GM19467 (cell line): Measurements from ENCODE around the gene ZNF804B.

ENCODE experiments used
- ATAC-seq: cut with Tn5 transposase; IDR thresholded peaks from one replicate; pipeline ENCODE4 v1.9.1; 2021; ENCODE audit warnings: mild to moderate bottlenecking, moderate library complexity; ENCODE audit not compliant: unreplicated experiment

ZNF804B gene

DNA sequence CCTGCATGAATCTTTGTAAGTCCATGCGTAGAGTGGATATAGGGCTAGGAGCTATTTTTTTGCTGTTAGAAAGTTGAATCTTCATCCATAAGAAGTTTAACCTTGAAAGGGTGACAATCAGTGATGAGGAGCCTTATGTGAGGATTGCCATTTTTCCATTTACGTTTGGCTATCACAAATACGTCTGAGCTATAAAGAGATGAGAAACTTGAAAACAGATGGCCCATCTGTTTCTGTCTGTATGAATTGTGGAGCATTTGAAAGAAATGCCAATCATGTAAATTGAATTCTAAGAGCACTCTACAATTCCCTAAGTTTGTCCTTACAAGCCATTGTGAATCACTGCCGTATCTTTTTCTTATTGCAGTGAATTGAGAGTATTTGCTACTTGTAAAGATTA is 205.9 kb downstream of the ZNF804B start:
- no peak for ATAC-seq

DNA sequence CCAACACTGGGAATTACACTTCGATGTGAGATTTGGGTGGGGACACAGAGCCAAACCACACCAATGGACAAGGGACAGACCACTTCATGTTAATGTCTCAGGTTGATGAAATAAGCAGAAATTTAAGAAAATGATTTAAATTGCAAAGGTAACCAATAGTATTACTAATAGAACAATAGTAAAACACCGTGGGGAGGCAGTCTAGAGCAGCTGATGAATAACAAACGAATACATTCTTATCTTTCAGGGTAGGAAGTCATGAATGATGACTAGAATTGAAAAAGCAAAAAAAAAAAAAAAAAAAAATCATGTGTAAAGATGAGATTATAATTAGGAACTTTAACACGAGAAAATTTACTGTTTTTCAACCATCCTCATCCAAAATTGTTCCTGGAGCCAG is 207.9 kb downstream of the ZNF804B start:
- ATAC-seq, result no peak

DNA sequence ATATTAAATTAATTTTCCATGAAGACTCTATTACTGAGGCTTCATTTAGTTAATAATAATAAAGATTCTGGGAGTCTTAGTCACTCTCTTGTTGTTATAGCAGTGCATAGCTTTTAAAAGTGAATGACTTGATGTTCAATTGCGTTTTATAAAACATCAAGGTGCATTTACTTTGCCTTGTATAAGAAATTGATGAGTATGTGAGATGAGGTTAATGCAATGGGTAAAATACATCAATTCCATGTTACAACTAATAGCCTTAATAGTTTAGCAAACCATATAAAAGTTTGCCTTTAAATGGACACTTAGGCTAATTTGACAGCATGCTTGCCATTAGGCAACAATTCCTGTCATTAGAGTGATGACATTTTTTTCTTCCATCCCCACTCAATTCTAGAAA is 209.7 kb downstream of the ZNF804B start:
- no peak for ATAC-seq

DNA sequence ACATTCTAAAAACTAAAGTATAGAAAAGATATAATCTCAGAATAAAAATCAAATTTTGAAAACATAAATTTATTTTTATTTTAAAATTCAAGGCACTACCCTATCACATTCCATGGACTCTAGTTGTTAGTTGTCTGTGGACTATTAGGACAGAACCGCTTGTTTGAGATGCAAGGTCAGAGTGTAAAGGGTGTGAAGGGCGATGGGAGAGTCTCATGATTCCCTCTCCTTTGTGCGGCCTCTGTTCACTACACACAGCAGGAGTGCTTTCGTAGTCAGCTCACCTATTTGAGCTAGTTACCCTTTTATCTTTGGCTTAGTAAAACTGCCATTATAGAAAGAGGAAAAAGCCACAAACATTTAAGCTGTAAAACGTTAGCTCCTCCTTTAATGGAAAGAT is 225.8 kb downstream of the ZNF804B start:
- ATAC-seq, result no peak

DNA sequence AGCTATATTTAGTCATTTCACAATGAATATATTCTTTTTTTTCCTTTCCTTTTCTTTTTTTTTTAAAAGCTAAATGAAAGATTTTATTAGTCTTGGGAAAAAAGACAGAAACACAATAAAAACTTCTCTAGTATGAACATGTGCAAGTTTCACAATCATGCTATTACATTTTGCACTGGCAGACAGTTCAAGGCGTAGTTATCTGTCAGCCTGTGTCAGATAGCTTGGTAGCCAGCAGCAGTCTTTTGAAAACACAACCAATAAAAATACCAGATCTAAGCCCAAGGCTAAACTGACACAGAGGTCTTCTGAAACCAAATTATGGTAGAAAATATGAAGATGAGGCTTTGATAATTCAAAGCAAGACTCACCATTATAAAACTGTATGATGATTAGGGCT is 241.8 kb downstream of the ZNF804B start:
- ATAC-seq, result no peak

DNA sequence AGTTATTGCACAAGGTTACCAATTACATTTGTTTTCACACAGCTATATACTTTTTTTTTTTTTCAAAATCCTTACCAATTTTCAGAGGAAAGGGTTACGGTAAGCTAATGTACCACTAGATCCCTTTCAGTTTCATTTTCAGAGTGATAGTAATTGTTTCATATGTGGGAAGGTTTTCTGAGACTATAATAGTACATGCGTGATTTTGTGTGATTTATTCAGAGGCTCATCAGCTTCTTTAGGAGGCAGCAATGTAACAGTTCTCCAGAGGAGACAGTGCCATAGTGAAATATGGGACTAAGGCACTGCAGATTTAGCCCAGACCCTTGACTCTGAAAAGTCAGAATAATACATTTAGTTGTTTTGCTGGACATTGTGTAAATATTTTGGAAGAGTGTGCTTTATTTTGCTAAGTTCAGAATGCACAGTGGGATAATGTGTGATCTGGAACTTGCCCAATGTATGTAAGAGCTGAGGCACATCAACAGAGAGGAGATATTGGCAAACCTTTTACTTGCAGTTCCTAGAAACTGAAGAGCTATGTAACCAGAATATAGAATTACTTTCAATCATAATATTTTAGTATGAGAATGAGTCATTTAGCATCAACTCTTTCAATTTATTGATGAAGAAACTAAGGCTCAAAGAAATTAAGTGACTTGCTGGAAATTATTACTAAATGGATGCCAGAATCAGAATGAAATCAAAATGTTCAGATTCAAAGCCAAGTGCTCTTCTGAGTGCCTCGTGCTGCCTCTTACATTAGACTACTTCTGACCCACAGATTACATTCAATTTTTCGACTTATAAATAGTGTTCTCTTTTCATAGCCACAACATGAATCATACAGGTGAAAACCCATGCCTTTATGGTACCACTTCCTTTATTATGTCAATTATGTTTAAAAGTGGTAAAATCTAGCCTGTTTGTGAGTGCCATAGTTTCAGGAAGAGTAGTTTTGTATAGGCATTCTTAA is 243.8 kb downstream of the ZNF804B start:
- peak; percentile 82 for ATAC-seq

DNA sequence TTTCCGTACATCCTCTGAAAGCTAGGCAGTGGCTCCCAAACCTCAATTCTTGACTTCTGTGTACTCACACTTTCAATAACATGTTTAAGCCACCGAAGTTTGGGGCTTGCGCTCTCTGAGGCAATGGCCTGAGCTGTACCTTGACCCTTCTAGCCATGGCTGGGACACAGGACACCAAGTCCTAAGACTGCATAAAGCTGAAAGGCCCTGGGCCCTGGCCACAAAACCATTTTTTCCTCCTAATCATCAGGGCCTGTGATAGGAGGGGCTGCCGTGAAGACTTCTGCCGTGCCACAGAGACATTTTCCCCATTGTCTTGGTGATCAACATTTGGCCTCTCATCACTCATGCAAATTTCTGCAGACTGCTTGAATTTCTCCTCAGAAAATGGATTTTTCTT is 252.5 kb downstream of the ZNF804B start:
- no peak for ATAC-seq

DNA sequence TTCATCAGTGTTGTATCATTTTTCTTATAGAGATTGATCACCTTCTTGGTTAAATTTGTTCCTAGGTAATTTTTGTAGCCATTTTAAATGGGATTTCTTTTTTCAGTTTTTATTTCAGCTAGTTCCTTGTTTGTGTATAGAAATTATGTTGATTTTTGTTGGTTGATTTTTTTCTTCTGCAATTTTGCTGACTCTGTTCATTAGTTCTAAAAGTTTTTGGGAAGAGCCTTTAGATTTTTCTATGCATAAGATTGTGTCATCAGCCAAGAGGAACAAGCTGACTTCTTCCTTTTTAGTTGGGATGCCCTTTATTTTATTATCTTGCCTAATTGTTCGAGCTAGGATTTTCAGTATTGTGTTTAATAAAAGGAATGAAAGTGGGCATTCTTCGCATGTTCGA is 258.2 kb downstream of the ZNF804B start:
- no peak for ATAC-seq

DNA sequence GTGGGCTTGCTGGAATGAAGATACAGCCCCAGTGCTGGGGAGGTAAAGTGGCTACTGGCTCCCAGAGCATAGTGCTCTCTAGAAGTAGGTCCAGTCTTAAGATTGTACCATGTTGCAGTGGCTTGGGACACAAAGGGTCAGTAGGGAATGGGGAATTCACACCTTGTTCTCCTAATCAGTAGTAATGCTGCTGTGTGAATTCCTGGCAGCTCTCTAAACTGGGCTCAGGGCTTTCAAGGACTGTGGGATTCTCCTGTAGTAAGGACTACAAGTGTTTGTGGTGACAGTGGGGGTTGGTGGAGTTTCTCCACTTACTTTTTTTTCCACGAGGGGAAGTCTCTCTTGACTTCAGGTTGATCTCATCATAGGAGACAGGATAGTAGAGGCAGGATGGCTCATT is 262.2 kb downstream of the ZNF804B start:
- no peak for ATAC-seq

DNA sequence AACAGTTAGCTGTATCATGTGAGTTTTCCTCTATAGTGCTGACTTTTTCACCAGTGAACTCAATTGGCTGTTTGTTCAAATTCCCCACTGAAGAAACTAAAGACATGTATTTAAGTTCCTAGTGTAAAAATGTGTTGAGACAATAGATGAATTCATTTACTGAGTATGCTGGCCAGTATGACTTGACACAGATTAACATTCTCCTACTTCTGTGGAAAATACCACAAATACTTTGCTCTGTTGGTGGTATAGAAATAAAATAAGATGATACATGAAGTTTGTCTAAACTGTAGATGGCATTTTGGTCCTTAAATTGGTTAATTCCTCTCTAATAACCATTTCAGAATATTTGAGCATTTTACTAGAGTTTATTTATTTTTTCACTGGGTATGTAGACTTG is 263.7 kb downstream of the ZNF804B start:
- ATAC-seq, result no peak

DNA sequence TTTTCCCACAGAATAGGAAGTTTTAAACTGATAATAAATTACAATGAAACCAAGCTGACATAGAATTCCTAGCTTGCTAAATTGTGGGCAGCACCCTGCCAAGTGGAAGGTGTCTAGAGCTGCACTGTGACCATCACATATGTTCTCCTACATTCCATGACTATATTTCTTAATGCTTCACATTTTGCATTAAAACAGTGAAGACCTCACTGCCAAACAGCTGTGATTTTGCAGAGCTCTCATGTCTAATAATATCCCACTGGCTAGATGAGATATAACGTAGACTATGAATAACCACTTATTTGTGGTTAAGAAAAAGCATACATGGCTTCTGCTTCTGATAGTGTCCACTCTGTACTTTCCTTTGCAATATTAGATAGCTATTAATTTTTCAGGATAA is 264.4 kb downstream of the ZNF804B start:
- ATAC-seq, result no peak

DNA sequence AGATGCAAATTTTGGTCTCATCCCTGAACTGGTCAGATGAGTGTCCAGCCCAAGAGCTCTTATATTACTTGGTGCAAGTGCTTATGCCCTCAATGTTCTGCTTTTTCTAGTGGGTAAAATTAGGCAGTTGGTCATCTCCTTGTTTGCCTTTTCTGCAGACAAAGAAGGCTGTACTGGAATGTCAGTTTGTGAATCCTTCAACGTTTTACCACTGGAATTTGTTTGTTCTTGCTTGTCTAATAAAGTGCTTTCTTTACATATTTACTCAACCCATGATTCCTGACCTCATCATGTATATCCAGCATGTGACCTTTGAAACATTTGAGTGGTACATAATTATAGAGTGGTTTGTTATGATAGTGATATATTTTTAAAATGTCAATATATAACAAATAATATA is 268.3 kb downstream of the ZNF804B start:
- no peak for ATAC-seq

DNA sequence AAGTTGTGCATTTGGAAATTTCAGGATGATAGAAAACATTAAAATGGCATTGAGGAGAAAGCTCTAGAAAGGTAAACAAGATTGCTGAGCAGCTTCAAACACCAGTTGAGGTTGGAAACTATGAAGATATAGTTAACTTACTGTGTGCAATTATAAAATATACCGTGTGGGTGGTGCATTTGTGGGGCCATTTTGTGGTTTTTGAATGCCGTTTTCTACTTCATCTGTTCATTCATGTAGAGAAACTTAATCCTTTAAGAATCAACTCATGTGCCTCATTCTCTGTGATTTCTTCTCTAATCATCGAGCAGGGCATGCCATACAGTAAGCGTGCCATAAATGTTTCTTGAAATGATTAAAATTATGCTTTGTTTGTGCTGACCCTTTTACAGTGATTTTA is 268.8 kb downstream of the ZNF804B start:
- no peak for ATAC-seq

DNA sequence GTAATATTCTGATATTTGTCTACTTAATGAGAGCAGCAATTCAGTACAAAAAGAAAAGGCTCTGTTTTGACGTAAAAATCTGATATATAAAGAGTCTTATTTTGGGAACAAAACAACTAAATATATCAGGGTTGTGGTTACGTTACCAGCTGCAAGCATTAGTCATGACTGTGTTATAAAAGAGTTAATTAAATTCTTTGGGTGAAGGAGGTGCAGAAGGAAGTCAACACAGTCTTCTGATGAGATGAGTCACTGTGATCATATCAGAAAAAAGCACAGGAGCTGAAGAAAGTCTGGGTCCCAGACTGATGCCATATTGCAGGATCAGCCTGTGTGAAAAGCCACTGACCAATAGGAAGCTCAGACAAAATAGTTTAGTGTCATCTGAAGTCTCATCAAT is 270.4 kb downstream of the ZNF804B start:
- ATAC-seq, result no peak

DNA sequence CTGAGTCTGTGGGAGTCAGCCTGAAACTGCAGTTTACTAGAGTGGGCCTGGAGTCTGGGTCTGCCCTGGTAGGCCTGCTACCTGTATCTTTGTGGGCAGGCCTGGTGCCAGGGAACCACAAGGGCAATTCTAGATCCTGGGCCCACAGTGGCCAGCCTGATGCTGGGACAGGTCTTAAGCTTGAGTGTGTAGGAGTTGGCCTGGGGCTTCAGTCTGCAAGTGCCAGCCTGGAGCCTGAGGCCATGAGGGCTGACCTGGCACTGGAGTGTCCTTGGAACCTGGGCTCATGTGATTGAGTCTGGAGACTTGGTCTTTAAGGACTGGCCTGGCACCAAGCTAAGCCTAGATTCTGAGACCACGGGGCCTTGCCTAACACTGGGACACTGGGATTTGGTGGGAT is 281.7 kb downstream of the ZNF804B start:
- no peak for ATAC-seq

DNA sequence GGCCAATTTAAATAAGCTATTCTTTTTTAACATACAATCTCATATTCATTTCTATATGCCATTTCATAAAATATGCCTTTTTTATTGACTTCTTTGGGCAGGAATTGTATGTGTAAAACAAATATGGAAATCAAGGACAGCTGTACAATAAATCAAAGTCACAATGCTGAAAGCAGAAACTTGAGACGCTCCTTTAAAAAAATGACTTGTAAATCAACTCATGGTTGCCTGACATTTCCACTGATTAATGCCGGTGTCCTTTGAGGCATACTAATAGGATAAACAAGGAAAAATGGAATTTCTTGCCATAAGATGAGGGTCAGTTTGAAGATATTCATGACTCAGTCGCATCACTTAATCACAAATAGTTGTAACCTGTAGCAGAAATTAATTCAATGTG is 283.4 kb downstream of the ZNF804B start:
- ATAC-seq, result no peak

DNA sequence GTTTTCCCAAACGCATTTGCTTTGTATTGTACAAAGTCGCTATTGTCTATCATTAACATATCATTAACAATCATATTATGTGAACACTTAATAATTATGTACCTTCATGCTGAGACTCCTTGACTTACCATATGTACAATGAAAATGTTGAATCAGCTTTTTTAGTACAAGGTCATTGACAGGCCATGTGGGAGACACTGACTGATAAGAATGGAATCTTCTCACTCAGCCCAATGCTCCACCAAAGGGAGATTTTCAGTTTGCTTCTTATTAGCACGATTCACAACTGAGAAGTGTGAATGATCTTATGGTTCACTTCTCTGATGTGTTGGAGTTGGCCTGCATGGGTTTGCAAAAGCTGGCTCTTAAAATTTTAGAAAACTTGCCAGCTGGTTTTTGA is 289.5 kb downstream of the ZNF804B start:
- ATAC-seq, result no peak

DNA sequence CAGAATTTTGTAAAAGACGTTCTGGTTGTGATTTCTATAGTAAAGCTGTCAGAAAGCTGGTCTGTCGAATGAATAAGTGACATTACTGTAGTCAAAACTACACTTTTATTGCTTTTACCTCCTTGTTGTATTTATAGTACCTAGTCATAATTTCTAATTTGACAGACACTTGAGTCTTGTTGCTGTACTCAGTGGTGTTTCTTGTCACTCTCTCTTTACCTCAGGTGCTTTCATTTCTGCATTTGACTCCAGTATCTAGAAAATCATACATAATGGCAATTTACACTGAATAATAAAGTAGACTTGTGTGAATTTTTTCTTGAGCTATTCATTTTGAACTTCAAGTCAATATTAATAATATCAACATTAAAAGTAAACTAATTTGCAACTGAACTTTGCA is 293.6 kb downstream of the ZNF804B start:
- ATAC-seq, result no peak

DNA sequence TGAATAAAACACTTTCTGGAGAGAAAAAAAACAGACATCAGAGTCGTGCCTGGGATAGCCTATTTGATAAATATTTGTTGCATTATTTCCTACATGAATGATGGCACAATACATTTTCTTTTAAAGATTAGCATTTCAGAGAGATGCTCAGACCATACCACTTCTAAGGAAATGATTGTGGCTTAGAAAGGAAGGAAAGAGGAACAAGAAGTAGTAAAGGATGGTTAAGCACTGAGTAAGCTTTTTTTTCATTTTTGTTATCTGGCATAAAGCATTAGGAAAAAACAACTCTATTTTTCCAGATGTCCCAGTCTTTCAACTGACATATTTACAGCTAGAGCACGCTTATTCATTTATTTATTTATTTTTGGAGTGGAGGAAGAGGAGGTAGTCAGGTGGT is 294.9 kb downstream of the ZNF804B start:
- ATAC-seq, result no peak

DNA sequence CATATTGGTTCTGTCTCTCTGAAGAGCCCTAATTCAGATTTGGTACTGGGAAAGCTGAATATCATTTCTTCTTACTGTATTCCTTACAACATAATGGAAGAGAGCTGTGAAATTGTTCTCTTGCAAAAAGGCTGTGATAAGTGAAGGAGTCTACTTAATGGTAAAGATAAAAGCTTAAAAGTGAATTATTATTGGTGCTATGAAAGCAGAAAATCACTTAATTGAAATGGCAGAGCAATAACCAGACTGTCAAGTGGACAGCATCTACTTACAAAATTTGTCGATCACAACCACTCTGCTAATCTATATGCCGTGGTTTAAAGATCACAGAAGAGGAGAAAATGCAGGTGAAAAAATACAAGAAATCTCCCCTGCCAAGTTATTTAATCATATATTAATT is 300.7 kb downstream of the ZNF804B start:
- ATAC-seq, result no peak

DNA sequence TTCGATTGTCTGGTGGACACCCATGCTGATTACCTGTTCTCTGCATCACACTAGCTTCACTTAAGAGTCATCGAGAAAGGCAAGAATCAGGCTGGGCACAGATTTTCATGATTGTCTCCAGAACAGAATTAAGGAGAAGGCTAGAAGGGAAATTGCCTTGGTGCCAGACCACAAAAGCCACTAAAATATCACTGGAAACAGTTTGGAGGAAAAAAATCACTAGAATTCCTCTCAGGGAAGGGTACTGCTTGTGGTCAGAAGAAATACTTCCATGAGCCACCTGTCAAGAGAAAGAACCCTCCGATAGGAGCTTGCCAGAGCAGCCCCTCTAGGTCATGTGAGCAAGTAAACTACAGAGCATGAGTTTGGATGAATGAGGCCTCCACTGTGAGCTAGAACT is 305.3 kb downstream of the ZNF804B start:
- no peak for ATAC-seq

DNA sequence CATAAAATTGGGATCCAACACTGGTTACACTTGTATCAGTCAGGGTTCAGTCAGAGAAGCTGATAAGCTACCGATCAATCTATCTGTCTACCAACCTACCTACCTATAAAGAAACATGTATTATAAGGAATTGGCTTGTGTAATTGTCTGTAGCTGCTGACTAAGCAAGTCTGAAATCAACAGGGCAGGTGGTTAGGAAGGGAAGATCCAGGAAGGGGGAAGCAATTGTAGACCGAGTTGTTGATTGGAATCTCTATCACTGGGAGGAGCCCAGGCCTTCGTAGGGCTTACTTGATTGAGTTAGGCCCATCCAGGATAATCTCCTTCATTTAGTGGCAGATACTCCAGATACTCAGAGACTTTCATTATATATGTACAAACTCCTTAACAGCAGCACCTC is 307.5 kb downstream of the ZNF804B start:
- ATAC-seq, result no peak

DNA sequence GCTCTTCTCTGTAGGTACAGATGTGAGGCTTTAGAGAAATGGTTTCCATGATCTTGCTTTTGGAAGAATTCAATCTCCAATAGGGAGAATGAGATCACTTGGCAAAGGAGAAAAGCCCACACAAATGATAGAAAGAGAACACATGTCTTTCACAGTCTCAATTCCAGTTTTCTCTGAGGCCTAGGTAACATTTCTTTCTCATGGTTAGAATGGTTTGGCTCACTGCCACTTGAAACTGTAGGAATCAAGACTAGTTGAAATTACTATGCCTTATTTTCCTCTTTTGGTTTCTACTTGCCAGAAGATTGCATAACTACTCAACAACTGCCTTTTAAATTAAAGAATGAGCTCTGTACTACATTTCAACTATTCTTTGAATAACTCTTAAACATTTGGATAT is 312.6 kb downstream of the ZNF804B start:
- no peak for ATAC-seq
